Bone marrow (tissue), 2 donors: ENCODE results near the gene QKI.
A peak's percentile ranks its signal among the peaks of the same experiment; 100 is the strongest.
"Not testable (repeated sequence)": the region's sequence is repeated elsewhere in the genome, so short reads cannot be mapped to it uniquely, and the experiment has no call there.

ENCODE experiments used
- DNase-seq, 2 donors: peaks; one replicate each; lab custom pipeline; 2025; lab: John Stamatoyannopoulos, UW

QKI gene

DNA sequence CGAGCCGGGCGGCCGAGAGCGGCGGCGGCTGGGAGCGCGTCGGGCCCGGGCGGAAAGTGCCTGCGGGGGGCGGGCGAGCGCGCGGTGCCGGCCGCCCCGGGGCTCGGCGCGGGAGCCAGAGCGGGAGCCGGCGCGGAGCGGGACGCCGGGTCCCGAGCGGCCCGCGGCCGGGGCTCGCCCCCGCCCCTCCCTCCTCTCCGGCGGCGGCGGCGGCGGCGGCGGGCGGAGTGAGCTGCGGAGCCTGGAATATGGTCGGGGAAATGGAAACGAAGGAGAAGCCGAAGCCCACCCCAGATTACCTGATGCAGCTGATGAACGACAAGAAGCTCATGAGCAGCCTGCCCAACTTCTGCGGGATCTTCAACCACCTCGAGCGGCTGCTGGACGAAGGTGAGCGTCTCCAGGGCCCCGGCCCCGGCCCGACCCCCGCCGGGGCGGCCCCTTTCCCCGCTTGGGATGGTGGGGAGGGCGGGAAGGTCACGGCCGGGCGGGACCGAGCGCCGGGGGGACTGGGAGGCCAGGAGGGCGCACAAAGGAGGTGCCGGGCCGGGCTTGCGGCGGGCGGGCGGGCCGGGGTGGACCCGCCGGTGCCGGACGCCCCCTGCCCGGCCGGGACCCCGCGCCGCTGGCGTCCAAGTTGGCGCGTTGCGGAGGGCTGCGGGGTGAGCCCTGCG, 565 bp downstream of the QKI start:
- no peak for DNase-seq

GRCh38 chr6:163415620-163416556, 1.4 kb downstream of the QKI start:
- DNase-seq, result peak; percentile 28 to 47

GRCh38 chr6:163416557-163417253, 2.2 kb downstream of the QKI start:
- no peak for DNase-seq

GRCh38 chr6:163417595-163417994, 3.1 kb downstream of the QKI start:
- DNase-seq, result no peak

DNA sequence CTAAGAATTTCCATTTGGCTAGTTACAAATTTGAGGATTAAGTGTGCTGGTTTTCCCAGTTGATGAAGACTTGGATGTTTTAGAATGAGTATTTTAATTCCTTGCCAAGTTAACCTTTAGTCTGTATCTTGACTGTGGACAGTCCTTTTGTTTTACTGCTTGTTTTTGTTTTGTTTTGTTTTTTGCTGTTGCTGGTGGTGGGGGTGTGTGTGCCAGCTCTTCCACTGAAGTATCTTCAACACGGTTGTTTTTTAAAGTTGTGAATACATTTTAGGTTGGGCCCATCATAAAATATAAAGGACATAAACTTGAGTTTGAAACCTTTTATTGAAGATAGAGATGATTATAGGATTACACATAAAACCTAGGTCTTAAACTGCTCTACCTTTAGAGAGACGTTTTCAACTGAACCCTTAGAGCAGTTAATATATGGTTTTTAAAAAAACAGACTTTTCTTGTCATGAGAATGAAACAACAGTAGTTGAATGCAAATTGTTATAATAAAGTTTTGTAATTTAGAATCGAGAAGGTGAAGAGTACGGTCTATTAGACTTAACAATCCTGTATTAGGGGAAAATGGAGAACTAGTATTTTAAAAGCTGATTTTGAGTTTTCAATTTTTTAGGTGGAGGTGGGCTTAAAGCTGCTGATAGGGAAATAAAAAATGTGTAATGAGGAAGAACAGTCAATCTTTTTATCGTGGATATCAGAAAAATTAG, 4.0 kb downstream of the QKI start:
- no peak for DNase-seq

DNA sequence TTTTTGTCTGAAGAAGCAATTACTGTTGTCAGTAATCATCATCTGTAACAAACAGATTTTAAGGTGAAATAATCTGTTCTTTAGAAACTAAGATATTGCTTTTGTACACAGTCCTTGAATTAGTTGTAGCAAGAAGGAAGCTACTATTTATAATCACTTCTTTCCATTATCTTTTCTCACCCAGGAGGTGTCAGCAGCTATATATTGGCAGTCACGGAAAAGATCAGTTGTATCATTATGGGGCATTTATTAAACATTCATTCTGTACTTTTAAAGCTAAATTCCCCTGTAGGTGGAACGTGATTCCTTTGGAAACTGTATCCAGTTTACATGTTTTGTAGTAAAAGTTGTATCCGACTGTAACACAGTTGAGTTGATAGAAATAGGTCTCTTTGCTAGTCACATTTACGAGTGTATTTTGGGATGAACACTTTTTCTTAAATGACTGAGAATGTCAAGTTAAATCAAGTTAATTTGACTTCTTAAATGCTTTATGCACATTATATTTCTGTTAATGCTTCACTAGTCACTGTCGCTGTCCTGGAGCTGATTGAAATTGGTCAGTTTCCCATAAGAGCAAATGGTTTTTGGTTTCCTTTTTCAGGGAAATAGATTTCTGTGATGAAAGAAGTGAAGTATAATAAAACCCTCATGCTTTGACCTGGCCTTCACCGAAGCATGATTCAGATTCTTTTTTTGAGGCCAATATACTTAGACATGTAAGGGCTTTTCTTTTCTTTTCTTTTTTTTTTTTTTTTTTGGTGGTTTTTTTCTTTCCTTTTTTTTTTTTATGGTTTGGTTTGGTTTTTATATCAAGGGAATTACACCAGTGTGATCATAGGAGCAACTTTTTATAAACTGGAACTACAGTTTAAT, 5.1 kb downstream of the QKI start:
- DNase-seq, result no peak

- DNase-seq, result no peak
These were observed 5.7 kb downstream of the QKI start for GRCh38 chr6:163420289-163420614.

GRCh38 chr6:163422550-163422949, 8.0 kb downstream of the QKI start:
- DNase-seq, result no peak

DNA sequence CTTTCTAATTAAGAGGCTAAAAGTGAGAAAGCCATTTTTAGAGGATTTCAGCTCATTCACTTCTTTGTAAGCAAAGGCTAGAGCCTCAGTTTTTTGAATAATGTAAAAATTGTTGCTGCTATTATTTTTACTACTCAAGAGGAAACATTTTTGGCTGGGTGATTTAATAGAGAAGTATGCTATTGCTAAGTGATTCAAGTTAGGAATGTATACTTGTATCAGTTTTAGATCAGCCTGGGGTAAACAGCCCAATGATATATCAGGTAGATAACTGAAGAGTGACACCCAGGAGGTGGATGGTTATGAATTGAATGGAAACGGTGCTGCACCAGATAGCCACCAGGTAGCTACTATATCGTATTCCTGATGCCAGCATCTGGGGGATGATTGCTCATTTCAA, 9.2 kb downstream of the QKI start:
- DNase-seq, result no peak

DNA sequence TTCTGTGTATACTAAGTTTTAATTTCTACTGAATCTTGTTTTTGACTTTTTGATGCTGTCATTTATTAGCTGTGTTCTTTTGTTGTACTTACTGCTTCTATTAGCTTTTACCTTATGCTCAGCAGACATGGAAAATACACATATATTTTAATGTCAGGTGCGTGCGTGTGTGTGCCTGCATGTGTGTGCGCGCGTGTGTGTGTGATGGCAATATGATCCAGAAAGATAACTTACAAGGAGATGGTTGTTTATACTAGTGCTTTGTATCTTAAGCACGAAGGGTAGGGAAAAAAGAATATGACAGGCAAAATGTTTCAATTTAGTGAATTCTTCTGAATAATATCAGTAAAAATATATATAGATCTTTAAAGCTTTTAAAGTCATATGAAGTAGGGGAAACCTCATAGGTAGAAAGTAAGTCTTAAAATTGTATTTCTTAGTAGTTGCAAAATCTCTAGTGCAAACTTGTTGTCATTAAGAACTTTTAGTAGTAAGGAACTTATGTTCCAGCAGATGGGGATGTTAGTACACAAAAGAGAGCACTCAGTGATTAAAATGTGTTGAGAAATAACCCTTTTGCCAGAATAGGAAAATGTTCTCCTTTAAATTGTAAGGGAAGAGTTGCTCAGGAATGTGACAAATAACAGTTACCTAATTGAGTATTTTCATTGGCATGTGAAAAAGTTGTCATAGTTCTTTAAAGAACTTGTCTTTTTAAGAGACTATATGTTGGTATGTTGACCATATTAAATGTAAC, 13.2 kb downstream of the QKI start:
- peak in 1 of 2 donors; percentile 10 for DNase-seq

DNA sequence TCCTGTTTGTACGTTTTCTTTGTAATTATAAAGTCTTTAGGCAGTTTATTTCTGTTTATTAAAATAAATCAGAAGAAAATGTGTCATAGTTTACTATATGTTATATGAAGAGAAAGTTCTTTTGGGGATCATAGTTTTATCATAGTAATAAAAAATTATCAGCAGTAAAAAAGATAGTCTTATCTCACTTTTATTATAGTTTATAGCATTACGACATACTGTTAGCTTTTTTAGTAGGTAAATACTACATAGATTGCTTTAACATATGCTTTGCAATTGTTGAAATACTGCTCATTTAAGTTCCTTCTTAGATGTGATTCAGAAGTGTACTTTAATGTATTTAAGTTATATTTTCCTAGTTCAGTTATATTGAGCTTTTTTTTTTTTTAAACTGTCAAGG, 13.9 kb downstream of the QKI start:
- no peak for DNase-seq

DNA sequence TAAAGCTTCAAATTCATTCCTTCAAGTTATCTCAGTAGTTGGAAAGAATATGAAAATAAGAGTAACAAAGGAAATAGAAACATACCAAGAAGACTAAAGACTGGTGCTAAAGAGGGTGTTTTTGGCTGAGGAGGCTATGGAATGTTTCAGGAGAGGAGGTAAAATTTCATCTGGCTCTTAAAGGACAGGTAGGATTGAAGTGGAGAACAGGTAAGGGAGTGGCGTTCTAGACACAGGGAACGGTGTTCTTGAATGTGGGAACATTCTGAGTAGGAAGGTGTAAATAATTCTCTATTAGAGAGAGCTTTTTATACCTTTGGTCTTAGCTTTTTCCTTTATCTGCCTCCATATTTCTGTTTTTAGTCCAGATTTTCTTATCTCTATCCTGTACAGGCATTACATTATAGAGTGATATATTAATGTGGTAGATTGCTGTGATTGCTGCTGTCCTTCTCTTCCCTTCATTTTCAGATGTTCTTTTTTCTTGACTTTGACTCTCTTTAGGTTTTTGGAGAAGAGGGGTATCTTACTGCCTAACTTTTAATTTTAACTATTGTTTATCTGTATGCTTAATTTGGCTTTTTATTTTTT, 15.4 kb downstream of the QKI start:
- DNase-seq, result no peak

DNA sequence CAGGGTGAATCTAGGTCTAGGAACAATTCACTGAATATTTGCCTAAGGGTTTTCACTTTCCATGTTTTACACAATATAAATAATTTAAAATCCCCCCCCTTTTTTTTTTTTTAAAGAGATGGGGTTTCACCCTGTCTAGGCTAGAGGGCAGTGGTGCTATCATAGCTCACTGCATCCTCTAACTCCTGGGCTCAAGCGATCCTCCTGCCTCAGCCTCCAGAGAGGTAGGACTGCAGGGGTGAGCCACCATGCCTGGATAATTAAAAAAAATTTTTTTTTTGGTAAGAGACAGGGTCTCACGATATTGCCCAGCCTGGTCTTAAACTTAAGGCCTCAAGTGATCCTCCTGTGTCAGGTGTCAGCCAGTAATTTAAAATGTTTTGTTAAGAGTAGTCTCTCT, 17.8 kb downstream of the QKI start:
- DNase-seq, result no peak

DNA sequence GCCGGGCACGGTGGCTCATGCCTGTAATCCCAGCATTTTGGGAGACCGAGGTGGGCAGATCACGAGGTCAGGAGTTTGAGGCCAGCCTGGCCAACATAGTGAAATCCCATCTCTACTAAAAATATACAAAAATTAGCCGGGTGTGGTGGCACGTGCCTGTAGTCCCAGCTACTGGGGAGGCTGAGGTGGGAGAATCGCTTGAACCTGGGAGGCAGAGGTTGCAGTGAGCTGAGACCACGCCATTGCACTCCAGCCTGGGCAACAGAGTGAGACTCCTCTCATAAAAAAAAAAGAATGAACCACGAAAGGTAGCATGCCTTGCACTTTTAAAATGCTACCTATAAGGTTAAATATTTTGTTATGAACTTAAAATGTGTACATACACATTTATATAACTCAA, 19.0 kb downstream of the QKI start:
- not testable (repeated sequence) for DNase-seq

DNA sequence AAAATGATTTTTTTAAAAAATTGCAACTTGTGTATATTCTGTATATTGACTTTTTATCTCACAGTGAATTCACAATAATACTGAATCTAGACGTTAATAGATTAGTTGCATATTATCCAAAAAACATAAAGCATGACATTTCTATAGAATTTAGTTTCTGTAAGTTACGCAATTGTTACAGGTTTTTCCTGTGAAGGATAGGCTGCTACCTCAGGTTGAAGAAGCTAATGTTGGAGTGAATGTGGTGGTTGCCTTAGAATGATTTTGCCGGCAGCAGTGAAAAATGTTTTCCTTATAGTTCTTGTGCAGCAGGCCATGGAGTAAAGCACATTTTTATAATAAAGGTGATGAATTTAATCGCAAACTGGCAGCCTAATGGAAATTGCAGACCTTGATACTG, 20.5 kb downstream of the QKI start:
- DNase-seq, result no peak

DNA sequence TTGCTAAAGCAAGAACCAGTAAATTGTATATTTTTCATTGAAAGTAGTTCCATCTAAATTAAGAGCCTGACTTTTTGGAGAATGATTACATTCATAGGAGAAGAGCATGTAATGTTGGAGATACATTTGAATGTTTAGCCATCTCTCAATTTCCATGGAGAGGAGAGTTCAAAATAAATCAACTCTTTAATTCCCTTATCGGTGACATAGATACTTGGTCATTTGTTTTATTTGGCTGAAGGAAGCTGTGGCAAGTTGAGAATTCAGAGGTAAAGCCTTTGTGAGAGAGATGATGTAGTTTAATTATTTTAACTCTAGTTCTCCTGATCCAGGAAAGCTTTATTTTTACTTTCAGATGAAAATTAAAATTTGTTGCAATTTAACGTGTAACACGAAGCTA, 22.3 kb downstream of the QKI start:
- DNase-seq, result no peak

GRCh38 chr6:163437466-163437865, 22.9 kb downstream of the QKI start:
- DNase-seq, result no peak

DNA sequence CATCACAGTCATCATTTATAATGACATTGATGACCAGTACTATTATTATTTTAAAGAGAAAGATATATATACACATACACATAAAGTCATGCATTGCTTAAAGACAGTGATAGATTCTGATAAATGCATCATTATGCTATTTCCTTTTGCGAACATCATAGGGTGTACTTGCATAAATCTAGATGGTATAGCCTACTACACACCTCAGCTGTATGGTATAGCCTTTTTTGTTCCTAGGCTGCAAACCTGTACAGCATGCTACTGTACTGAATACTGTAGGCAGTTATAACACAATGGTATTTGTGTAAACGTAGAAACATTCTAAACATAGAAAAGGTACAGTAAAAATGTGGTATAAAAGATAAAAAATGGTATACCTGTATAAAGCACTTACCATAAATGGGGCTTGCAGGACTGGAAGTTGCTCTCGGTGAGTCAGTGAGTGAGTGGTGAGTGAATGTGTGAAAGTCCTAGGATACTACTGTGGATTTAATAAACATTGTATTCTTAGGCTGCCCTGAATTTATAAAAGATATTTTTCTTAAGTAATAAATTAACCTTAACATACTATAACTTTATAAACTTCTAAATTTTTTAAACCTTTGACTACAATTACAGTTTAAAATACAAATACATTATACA, 23.9 kb downstream of the QKI start:
- no peak for DNase-seq

DNA sequence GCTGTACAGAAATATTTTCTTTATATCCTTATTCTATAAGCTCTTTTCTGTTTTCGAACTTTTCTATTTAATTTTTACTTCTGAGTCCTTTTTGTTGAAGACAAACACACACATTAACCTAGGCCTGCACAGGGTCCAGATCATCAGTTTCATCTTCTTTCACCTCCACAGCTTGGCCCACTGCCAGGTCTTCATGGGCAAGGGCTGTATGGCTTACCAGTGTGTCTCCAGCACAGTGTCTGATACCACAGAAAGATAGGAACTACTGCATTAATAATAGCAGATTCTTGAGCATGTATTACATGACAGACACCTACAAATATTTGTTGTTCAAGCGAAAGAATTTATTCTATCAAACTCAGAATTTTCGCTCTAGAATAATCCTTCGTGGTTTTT, 24.4 kb downstream of the QKI start:
- no peak for DNase-seq

DNA sequence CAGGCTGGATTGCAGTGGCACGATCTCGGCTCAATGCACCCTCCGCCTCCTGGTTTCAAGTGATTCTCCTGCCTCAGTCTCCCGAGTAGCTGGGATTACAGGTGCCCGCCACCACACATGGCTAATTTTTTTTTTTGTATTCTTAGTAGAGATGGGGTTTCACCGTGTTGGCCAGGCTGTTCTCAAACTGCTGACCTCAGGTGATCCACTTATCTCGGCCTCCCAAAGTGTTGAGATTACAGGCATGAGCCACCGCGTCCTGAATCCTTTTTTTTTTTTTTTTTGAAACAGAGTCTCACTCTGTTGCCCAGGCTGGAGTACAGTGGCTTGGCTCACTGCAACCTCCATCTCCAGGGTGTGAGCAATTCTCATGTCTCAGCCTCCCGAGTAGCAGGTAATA, 24.9 kb downstream of the QKI start:
- not testable (repeated sequence) for DNase-seq
